Left lung (tissue), 10 donors: ENCODE data around the gene CASP4. TPM values are rescaled to one million over a fixed set of nuclear protein-coding genes. Genes with fewer than 3 reads are reported as not detected.

Experiments
- ATAC-seq: fragments of 200-7000 bp; cut with Tn5 transposase; one replicate; pipeline ENCODE4 v1.9.1; 2020; ENCODE audit warnings: moderate library complexity
- DNase-seq, 4 donors: peaks; one replicate each; pipeline ENCODE4 v3.0.0-alpha.2; 2013 to 2020
- H3K27ac ChIP-seq, 2 donors: fragments of 200-600 bp; sonication (generic) in 1 of 2; one replicate each; pipeline versions ENCODE4 v1.5.0 to v1.8.0; 2020 to 2021
- H3K27me3 ChIP-seq, 2 donors: fragments of 200-600 bp; sonication (generic) in 1 of 2; one replicate each; pipeline versions ENCODE4 v1.5.0 to v1.8.0; 2020 to 2021
- H3K36me3 ChIP-seq, 2 donors: fragments of 200-600 bp; sonication (generic) in 1 of 2; one replicate each; pipeline versions ENCODE4 v1.5.0 to v1.8.0; 2020 to 2021
- H3K4me1 ChIP-seq, 2 donors: fragments of 200-600 bp; one replicate each; pipeline ENCODE4 v1.8.0; 2021
- H3K4me3 ChIP-seq, 2 donors: fragments of 200-600 bp; sonication (generic) in 1 of 2; one replicate each; pipeline versions ENCODE4 v1.5.0 to v1.8.0; 2020 to 2021; ENCODE audit warnings: mild to moderate bottlenecking in 1 of 2
- H3K9me3 ChIP-seq, 2 donors: fragments of 200-600 bp; sonication (generic) in 1 of 2; one replicate each; pipeline versions ENCODE4 v1.5.0 to v1.8.0; 2020 to 2021
- intact Hi-C, 2 donors: fragments of 100-400 bp; cut with DNase I; formaldehyde crosslinking; loops; one replicate each; pipeline versions ENCODE4 v1.11.2 to v1.14.2; 2022
- polyA plus RNA-seq, 6 donors: library from polyadenylated mRNA; unstranded; fragments of 120-200 nt; gene quantifications; one replicate each; pipeline ENCODE4 v1.2.1, GENCODE V29; 2013; ENCODE audit not compliant: insufficient read length in 6 of 6
- total RNA-seq, 2 donors: library from RNA; stranded (reverse); fragmentation: NEBNext Ultra II Directional; extraction: Animal tissue kit (Norgen Biotek cat#: 25700); gene quantifications; one replicate each; pipeline ENCODE4 v1.2.1, GENCODE V29; 2021
- TF ChIP-seq, protein P1 (sequence below), 2 donors: fragments of 200-600 bp; sonication (generic) in 1 of 2; IDR thresholded peaks; one replicate each; pipeline versions ENCODE4 v1.5.0 to v1.8.0; 2021; ENCODE audit warnings: antibody characterized with exemption in 2 of 2
- donor health status: DM: no; HTN: yes; CAD: no.
- donor health status: DM: no; HTN: no; CAD: no.

Gene CASP4
- total and polyA plus RNA-seq, 8 donors = 62.6 to 103 (median 87.1) TPM

DNA sequence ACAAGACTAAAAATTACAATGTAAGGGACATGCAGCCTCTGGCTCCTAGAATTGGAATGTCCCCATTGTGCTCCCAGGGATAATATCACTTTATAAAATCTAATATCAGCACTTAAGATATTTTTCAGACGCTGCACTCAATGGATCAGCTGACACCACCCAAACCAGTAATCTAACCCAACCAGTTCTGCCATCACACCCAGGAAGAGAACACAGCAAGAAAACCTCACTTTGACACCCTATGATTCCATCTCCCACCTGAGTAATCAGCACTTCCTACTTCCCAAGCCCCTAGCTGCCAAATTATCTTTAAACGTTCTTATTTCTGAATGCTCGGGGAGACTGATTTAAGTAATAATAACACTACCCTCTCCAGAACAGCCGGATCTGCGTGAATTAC is 2.6 kb downstream of the CASP4 start:
- peaks cover 13 to 60% of the 10 kb centered on the region in 2 donors for H3K4me1 ChIP-seq
- H3K27ac ChIP-seq = peak overlapping the region in 1 of 2 donors; percentile 93
- H3K27me3 ChIP-seq = no peaks in the 10 kb centered on the region
- H3K36me3 ChIP-seq = peaks cover 0 to 31% of the 10 kb centered on the region in 2 donors
- TF ChIP-seq, protein P1, sequence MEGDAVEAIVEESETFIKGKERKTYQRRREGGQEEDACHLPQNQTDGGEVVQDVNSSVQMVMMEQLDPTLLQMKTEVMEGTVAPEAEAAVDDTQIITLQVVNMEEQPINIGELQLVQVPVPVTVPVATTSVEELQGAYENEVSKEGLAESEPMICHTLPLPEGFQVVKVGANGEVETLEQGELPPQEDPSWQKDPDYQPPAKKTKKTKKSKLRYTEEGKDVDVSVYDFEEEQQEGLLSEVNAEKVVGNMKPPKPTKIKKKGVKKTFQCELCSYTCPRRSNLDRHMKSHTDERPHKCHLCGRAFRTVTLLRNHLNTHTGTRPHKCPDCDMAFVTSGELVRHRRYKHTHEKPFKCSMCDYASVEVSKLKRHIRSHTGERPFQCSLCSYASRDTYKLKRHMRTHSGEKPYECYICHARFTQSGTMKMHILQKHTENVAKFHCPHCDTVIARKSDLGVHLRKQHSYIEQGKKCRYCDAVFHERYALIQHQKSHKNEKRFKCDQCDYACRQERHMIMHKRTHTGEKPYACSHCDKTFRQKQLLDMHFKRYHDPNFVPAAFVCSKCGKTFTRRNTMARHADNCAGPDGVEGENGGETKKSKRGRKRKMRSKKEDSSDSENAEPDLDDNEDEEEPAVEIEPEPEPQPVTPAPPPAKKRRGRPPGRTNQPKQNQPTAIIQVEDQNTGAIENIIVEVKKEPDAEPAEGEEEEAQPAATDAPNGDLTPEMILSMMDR (IDR thresholded peaks at IDR 0.05) = no peak
- DNase-seq (no peak), ATAC-seq (peak; percentile 5)
- intact Hi-C loops = no loop called here
- peaks cover 0 to 7% of the 10 kb centered on the region in 2 donors for H3K9me3 ChIP-seq
- peak overlapping the region in 1 of 2 donors; percentile 53 for H3K4me3 ChIP-seq

DNA sequence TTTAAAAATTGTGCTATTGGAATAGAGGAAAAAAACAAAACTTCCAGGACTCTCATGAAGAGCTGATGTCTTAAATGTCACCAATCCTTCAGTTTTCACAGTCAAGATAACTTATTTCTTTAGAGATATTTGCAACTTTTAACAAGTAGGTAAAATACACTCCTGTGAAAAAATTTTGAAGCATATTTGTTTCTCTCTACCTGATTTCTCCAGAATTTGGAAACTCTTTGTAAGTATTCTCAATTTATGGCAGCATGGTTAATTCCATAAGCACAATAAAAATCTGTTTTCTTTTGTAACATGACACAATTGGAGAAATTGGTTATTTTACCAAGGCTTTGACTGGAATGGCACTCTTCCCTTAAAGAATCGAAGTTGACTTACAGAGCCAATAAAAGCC is 4.1 kb downstream of the CASP4 start:
- DNase-seq (no peak), ATAC-seq (no peak)
- Histone ChIP-seq H3K36me3 (peaks cover 0 to 35% of the 10 kb centered on the region in 2 donors), H3K27me3 (no peaks in the 10 kb centered on the region), H3K4me3 (no peak overlapping the region), H3K9me3 (peaks cover 0 to 7% of the 10 kb centered on the region in 2 donors), H3K4me1 (peaks cover 13 to 57% of the 10 kb centered on the region in 2 donors), H3K27ac (no peak overlapping the region)
- TF ChIP-seq, protein P1 (IDR thresholded peaks at IDR 0.05) = no peak
- intact Hi-C loops = no loop called here

DNA sequence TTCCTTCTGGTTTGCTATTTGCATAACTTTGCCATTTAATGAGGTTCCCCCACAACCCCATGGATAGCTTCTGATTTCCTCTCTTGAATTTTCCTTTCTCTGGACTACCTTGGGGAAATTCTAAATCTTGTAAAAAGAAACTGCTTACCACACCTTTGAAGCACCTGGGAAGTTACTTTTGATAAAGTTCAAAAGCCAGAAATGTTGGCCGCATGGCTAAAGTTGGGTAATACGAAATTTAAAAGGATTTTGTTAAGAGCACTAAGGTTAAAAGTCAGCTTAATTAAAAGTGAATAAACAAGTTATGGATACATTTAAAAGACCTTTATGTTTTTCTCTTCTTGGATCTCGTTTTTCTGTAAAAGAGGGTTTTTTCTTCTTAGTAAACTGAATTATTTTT is 5.5 kb downstream of the CASP4 start:
- TF ChIP-seq, protein P1 (IDR thresholded peaks at IDR 0.05) = no peak
- Histone ChIP-seq H3K9me3 (peaks cover 0 to 7% of the 10 kb centered on the region in 2 donors), H3K4me3 (no peak overlapping the region), H3K27me3 (no peaks in the 10 kb centered on the region), H3K4me1 (peaks cover 13 to 65% of the 10 kb centered on the region in 2 donors), H3K36me3 (peaks cover 0 to 35% of the 10 kb centered on the region in 2 donors), H3K27ac (no peak overlapping the region)
- ATAC-seq = no peak
- DNase-seq = no peak
- intact Hi-C loops = no loop called here

DNA sequence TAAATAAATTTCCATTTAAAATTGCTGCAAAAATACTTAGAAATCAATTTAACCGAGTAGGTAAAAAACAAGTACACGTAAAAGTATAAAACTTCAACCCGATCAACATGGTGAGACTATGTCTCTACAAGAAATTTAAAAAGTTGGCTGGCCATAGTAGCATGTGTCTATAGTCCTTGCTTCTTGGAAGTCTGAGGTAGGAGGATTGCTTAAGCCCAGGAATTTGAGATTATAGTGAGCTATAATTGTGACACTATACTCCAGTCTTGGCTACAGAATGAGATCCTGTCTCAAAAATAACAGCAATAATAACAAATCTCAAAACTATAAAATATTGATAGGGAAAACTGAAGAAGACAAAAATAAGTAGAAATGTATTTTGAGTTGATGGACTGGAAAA is 11.1 kb downstream of the CASP4 start:
- Histone ChIP-seq H3K27ac (no peak overlapping the region), H3K4me1 (peaks cover 2 to 47% of the 10 kb centered on the region in 2 donors), H3K36me3 (peaks cover 0 to 44% of the 10 kb centered on the region in 2 donors), H3K9me3 (no peaks in the 10 kb centered on the region), H3K27me3 (no peaks in the 10 kb centered on the region), H3K4me3 (no peak overlapping the region)
- no peak for DNase-seq
- TF ChIP-seq, protein P1 (IDR thresholded peaks at IDR 0.05) = no peak
- intact Hi-C loops = no loop called here
- ATAC-seq = peak; percentile 45

DNA sequence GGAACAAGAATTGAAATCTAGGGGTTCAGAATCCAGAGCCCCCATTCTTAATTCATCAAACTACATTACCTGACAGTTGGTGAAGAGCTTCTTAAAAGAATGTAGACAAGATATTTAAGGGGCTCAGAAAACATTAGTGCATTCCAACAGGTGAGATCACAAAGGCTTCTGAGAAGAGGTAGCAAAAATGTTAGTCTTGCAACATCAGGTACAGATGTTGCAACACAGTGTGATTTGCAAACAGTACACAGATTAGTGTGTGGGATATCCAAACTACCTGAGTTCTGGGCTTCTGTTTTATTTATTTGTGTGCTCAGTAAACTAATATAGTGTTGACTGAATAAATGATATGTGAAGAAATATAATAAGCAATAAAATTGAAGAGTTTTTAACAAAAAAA is 11.8 kb downstream of the CASP4 start:
- H3K27ac ChIP-seq = no peak overlapping the region
- DNase-seq (no peak), ATAC-seq (peak; percentile 87)
- intact Hi-C loops = no loop called here
- H3K9me3 ChIP-seq = no peaks in the 10 kb centered on the region
- TF ChIP-seq, protein P1 (IDR thresholded peaks at IDR 0.05) = no peak
- peaks cover 0 to 44% of the 10 kb centered on the region in 2 donors for H3K36me3 ChIP-seq
- H3K27me3 ChIP-seq = no peaks in the 10 kb centered on the region
- H3K4me3 ChIP-seq = no peak overlapping the region
- peaks cover 2 to 40% of the 10 kb centered on the region in 2 donors for H3K4me1 ChIP-seq
